GM18951 (cell line): ENCODE measurements around the gene NTRK1.

ENCODE experiments used
- POLR2A ChIP-seq: IDR thresholded peaks from 4 replicates; pipeline ENCODE4 v1.6.1; 2011; ENCODE audit warnings: mild to moderate bottlenecking; ENCODE audit not compliant: insufficient read length, insufficient read depth; ENCODE audit errors: extremely low read depth
- in situ Hi-C: fragments of 300-500 bp; cut with MboI; formaldehyde crosslinking; loops from one replicate; pipeline ENCODE4 v1.12.0; 2022; ENCODE audit warnings: low sequenced_read_pairs, mixed read lengths, inconsistent platforms; ENCODE audit not compliant: unreplicated experiment

Gene NTRK1

DNA sequence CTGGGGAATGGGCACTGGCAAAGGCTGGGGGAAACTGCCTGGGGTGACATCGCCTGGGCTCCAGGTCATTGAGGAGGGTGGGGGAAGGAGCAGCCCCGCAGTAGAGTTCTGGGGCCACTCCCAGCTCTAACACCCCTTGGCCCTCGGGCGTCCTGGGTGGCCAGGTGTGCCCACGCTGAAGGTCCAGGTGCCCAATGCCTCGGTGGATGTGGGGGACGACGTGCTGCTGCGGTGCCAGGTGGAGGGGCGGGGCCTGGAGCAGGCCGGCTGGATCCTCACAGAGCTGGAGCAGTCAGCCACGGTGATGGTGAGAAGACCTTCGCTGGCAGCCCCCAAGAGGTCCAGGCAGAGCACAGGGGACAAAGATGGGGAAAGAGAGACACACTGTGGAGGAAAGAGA, 7.7 kb downstream of the NTRK1 start:
- no peak for TF ChIP-seq POLR2A
- in situ Hi-C loops: loop anchor here (25.0 kb wide), 1 partner anchor 181 kb away; the partner anchor contains the start of gene NES

DNA sequence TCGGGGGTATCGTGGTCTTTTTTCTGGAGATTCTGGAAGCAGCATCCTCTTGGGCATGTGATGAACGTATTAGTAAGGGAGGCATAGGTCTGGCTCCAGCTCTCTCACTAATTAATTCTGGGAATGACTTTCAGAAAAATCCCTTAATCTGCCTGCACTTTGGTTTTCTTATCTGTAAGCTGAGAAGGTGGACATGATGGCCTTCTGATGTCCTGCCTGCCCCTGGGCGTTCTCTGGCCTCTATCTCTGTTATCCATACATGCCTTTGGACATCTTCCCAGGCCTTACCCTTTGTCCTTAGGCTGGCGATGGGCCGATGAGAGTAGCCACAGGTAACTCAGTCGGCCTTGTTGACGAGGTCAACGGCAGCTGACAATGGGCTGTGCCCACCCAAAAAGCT, 8.8 kb downstream of the NTRK1 start:
- TF ChIP-seq POLR2A: no peak
- in situ Hi-C loops: loop anchor here (25.0 kb wide), 1 partner anchor 182 kb away; the partner anchor contains the start of gene NES

DNA sequence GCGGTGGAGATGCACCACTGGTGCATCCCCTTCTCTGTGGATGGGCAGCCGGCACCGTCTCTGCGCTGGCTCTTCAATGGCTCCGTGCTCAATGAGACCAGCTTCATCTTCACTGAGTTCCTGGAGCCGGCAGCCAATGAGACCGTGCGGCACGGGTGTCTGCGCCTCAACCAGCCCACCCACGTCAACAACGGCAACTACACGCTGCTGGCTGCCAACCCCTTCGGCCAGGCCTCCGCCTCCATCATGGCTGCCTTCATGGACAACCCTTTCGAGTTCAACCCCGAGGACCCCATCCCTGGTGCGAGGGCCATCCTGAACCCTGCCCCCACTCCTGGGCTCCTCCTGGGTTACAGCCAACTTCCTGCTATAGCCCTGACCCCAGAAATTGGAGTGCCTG, 13.0 kb downstream of the NTRK1 start:
- in situ Hi-C loops: loop anchor here (25.0 kb wide), 1 partner anchor 186 kb away; the partner anchor contains the start of gene NES
- TF ChIP-seq POLR2A: no peak

DNA sequence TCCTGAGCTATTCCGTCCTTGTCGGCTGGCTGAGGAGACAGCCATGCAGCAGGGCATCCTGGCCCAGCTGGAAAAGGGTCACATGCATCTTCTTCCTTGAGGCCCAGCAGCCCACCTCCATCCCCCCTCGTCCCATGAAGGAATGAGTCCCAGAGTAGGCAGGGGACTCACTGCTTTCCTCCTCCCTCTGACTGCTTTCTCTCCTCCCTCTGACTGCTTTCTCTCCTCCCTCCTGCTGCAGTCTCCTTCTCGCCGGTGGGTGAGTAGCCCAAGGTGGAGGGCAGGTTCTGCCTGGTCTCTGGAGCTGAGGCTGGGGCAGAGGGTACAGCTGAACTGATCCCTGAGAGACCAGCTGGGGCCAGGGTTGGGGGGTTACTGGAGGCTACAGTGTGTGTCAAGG, 13.5 kb downstream of the NTRK1 start:
- no peak for TF ChIP-seq POLR2A
- in situ Hi-C loops: loop anchor here (25.0 kb wide), 1 partner anchor 187 kb away; the partner anchor contains the start of gene NES

DNA sequence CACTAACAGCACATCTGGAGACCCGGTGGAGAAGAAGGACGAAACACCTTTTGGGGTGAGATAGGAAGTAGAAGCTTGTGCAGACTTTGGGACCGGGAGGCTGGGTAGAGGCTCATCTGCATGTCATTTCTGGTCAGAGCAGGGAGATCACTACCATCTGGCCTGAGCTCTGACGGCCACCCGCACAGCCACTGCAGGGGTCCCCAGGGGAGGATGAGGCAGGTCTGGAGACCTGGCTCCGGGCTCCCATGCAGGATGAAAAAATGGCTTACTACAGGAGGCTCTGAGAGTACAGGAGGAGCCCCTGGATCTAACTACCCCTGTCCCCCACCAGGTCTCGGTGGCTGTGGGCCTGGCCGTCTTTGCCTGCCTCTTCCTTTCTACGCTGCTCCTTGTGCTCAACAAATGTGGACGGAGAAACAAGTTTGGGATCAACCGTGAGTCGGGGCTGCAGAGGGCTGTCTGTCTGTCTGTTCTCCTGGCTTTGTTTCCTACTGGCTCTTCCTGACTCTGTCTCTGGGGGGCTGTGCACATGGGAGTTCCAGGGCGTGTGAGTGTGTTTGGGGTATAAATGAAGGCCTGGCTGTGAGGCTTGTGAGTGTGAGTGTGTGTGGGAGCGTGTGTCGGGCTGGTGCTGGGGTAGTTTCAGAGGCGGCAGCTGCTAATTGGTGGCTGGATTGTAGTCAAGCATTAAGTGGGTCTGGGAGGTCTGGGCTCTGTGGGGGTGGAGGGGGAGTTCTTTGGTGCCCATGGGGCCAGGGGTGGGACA, 14.1 kb downstream of the NTRK1 start:
- in situ Hi-C loops: loop anchor here (25.0 kb wide), 1 partner anchor 187 kb away; the partner anchor contains the start of gene NES
- no peak for TF ChIP-seq POLR2A

DNA sequence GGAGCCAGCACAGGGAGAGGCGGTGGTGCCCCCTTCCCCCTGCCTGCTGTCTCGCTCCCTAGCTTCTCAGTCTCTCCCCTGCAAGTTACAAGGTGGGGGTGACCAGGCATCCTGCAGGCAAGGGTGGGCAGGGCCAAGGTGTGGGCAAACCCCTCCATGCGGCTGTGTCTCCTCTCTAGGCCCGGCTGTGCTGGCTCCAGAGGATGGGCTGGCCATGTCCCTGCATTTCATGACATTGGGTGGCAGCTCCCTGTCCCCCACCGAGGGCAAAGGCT, 14.6 kb downstream of the NTRK1 start:
- in situ Hi-C loops: no loop called here
- no peak for TF ChIP-seq POLR2A

DNA sequence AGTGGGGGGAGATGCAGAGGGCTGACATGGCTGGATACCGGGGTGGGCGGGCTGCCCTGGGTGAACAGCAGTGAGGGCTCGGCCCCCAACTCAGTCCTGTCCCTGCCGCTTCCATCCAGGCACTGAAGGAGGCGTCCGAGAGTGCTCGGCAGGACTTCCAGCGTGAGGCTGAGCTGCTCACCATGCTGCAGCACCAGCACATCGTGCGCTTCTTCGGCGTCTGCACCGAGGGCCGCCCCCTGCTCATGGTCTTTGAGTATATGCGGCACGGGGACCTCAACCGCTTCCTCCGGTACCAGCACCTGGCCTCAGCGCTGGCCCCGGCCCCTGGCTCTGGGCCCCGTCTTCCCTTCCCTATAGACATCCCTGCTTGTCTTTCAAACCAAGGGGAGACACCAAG, 15.6 kb downstream of the NTRK1 start:
- TF ChIP-seq POLR2A: no peak
- in situ Hi-C loops: no loop called here

DNA sequence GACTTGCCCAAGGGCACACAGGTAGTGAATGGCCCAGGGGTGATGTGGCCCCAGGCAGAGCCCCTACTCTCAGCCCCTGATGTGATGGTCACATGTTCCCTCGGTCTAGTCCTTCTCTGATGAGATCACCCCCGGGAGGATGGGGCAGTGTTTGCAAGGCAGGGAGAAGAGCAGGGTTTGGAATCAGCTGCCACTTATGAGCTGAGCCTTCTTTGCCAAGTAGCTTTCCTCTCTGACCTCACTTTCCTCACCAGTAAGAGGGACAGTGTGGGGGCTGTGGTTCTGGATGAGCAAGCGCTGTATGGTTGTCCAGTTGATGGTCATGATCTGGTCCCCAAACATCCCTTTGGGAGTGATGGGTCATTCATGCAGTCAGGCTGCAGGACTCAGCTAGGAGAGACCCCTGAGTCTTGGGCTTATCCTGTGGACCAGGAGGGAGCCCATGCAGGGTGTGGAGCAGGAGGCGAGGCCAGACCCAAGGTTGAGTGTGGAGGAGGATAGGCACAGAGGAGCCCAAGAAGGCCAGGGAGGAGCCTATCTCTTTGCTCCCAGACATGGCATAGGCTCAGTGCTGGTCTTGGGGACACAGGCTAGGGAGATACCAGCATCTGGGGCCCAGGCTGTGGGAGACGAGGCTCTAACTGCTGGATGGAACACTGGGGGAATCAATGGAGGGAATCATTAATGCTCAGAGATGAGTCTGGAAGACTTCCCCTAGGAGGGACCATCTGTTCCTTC, 16.9 kb downstream of the NTRK1 start:
- no peak for TF ChIP-seq POLR2A
- in situ Hi-C loops: no loop called here

DNA sequence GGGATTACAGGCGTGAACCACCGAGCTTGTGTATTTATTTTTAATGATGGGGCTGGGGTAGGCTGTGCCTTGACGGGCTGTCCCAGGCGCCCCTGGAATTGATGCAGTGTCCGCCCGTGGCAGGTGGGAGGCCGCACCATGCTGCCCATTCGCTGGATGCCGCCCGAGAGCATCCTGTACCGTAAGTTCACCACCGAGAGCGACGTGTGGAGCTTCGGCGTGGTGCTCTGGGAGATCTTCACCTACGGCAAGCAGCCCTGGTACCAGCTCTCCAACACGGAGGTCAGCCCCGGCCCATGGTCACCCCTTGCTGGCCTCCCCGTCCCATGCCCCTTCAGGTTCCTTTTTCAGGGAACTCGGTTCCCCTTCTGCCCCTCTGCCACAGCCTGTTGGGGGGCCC, 19.2 kb downstream of the NTRK1 start:
- TF ChIP-seq POLR2A: no peak
- in situ Hi-C loops: no loop called here

DNA sequence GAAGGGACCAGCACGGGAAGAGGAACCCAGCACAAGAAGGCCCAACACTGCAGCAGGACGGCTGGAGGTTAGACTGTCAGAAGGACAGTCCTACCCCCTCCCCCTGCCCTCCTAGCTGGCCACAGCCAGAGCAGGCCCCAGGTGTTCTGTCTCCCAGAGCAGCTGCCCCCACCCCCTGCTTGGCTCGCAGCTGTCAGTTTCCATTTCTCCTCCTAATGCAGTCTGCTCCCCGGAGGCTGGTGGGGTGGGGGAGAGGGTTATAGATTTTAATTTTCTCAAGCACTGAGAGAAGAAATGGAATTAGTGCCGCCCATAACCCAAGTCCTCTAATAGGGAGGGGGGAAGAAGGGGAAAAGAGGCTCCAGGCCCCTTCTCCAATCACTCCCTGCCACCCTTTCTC, 19.8 kb downstream of the NTRK1 start:
- in situ Hi-C loops: no loop called here
- TF ChIP-seq POLR2A: no peak

DNA sequence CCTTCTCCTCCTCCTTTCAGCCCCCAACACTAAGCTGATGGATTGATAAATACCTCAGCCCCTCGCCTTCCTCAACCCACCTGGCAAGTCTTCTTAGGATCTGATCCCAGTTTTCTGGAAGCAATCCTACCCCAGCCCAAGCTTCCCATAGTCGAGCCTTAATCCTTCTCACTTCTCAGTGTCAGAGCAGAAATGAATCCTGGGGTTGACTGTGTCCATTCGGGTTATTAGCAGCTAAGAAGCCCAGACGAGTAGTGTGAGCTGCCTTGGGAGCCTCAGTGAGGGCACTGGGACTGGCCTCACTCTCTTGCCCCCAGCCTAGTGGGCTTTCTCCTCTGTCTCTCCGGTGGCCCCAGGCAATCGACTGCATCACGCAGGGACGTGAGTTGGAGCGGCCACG, 20.4 kb downstream of the NTRK1 start:
- in situ Hi-C loops: no loop called here
- no peak for TF ChIP-seq POLR2A

DNA sequence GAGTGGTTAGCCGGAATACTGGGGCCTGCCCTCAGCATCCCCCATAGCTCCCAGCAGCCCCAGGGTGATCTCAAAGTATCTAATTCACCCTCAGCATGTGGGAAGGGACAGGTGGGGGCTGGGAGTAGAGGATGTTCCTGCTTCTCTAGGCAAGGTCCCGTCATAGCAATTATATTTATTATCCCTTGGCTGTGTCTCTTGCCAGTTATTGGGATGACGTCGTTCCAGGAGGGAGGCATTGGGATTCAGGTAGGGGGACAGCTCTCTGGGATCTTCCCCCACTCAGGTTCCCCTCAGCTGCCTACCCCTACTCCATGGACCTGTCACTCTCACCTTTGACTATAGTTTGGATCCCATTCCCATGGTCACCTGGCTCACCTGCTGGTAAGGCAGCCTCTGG, 21.0 kb downstream of the NTRK1 start:
- no peak for TF ChIP-seq POLR2A
- in situ Hi-C loops: no loop called here

DNA sequence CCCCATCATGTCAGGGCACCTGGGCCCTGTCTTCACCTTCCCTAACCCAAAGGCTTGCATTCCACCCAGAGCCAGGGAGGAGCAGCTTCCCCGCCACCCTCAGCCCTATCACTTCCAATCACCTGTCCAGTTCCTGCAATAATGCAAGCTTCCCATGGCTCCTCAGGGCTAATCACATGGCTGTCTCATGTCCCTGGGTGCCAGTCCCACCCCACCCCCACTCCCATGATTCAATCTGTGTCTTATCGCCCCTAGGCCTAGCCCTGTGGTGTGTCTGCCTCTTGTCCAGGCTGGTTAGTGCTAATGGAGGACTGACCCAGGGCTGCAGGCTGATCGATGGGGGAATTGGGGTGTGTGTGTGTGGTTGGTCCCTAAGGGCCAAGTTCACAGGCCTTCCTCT, 21.9 kb downstream of the NTRK1 start:
- no peak for TF ChIP-seq POLR2A
- in situ Hi-C loops: no loop called here

DNA sequence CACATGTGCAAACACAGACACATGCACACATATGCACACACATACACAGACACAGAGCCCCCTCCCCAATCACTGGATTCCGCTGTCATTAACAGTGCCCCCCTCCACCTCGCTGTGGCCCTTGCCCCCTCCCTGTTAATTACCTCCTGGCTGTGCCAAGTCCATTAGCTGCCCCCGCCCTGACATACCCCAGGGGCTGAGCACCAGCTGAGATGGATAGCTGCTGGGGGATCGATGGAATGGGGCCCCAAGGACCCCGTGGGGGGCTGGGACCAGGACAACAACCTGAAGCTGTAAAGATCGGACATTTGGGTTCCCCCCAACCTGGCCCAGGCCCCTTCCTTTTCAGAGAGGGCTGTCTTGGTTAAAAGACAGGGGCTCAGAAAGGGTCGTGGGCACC, 23.3 kb downstream of the NTRK1 start:
- in situ Hi-C loops: no loop called here
- TF ChIP-seq POLR2A: no peak

DNA sequence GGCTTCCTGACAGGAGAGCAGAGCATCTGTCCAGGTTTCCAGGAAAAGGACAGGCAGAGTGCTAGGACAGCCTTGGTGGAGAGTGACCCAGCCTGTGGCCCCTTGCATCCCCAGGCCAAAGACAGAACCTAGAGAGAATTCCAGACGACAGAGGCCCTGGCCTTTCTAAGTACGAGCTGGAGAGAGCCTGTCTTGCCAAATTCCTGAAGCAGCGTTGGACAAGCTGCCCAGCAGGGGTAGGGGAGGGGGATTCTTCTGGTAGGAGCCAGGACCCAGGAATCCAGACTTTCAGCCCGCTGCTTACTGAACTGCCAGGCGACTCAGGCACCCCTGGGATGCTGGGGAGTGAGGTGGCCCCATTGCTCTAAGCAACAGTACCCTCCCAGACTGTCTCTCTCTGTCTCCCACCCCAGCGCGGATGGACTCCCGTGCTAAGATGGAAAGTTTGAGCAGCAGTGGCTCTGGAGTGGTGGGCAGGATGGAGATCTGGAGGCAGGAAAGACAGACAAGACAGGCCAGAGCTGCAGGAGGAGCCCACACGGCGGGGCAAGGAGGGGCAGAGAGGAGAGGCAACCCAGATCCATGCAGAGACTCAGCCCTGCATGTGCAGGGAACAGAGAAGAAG, 24.0 kb downstream of the NTRK1 start:
- no peak for TF ChIP-seq POLR2A
- in situ Hi-C loops: no loop called here
